ENCODE measurements around the gene MYO1B. TPM values are rescaled to one million over a fixed set of nuclear protein-coding genes. Genes with fewer than 3 reads are reported as not detected.

The MYO1B gene
- total and polyA plus RNA-seq, 2 of the 8 experiments (the other 6 are each of a cell fraction or from before 2014, with no cell fraction given): 15.5 to 61.2 TPM

DNA sequence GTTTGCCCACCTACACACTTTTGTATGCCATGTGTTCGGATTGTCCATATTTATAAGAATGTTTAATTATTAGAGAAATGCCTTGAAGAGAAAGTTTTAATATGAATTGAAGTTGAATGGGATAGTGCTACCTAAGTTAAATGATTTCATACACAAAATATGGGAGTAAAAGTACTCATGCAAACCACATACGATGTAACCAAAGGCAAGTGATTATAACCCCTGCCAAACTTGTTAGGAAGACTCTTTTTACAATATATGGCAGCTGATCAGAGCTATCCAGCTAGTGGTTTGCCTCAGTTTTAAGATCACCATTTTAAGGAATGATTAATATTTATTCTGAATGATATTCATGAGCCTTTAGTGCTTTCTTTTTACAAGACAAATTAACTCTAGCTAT is 106.7 kb downstream of the MYO1B start (continued):
- TF ChIP-seq, protein P1, sequence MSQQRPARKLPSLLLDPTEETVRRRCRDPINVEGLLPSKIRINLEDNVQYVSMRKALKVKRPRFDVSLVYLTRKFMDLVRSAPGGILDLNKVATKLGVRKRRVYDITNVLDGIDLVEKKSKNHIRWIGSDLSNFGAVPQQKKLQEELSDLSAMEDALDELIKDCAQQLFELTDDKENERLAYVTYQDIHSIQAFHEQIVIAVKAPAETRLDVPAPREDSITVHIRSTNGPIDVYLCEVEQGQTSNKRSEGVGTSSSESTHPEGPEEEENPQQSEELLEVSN (IDR thresholded peaks at IDR 0.05): no peak
- TF ChIP-seq CHD2 (IDR thresholded peaks at IDR 0.05; ENCODE audit: low read length): no peak

Measured in H1 (cell line).